IMR-90 (cell line): ENCODE results near the gene TGFBI. TPM values are rescaled to one million over a fixed set of nuclear protein-coding genes. Genes with fewer than 3 reads are reported as not detected.

Experiments used
- ATAC-seq: fragments of 200-7000 bp; cut with Tn5 transposase; 2 replicates; pipeline ENCODE4 v1.9.1; 2020; ENCODE audit warnings: low read depth, mild to moderate bottlenecking, moderate library complexity
- BruUV-seq: library from RNA; stranded (reverse); fragments of 400-500 nt; replicated peaks from 2 replicates; lab custom pipeline; 2021; lab: Mats Ljungman, UMichigan
- CTCF ChIA-PET: fragments of 300-600 bp; formaldehyde crosslinking; extraction: SDS; loops from one replicate; lab custom pipeline; 2021; ENCODE audit warnings: antibody characterized with exemption; lab: Yijun Ruan, JAX
- POLR2A ChIA-PET: fragments of 300-600 bp; sonication (Branson Sonifier 250); formaldehyde crosslinking; loops from one replicate; lab custom pipeline; 2022; ENCODE audit warnings: antibody characterized with exemption; ENCODE audit not compliant: unreplicated experiment; lab: Charles Lee
- DNase-seq: peaks from one replicate; pipeline ENCODE4 v3.0.0; 2013
- H2AFZ ChIP-seq: replicated peaks from 2 replicates; pipeline ENCODE3; 2013; ENCODE audit warnings: low read length, mild to moderate bottlenecking; ENCODE audit not compliant: poor library complexity
- H2AK5ac ChIP-seq: 2 replicates; pipeline ENCODE4 v1.6.1; 2013; ENCODE audit warnings: low read depth, low read length, inconsistent platforms
- H2AK9ac ChIP-seq: replicated peaks from 2 replicates; pipeline ENCODE3; 2013; ENCODE audit warnings: mild to moderate bottlenecking, low read depth, low read length, moderate library complexity; ENCODE audit not compliant: poor library complexity
- H2BK120ac ChIP-seq: 2 replicates; pipeline ENCODE4 v1.6.1; 2013; ENCODE audit warnings: low read depth, low read length, inconsistent platforms
- H2BK15ac ChIP-seq: 3 replicates; pipeline ENCODE4 v1.6.1; 2013; ENCODE audit warnings: low read depth, low read length, inconsistent platforms
- H2BK20ac ChIP-seq: 2 replicates; pipeline ENCODE4 v1.6.1; 2013; ENCODE audit warnings: low read depth, mild to moderate bottlenecking, inconsistent platforms, low read length, moderate library complexity
- H2BK5ac ChIP-seq: 2 replicates; pipeline ENCODE4 v1.6.1; 2013; ENCODE audit warnings: mild to moderate bottlenecking, low read depth, low read length, inconsistent platforms; ENCODE audit not compliant: poor library complexity, severe bottlenecking
- H3K14ac ChIP-seq: replicated peaks from 2 replicates; pipeline ENCODE4 v1.6.1; 2013; ENCODE audit warnings: low read depth, low read length, inconsistent platforms
- H3K18ac ChIP-seq: 2 replicates; pipeline ENCODE4 v1.6.1; 2013; ENCODE audit warnings: low read depth, low read length, control low read depth
- H3K23ac ChIP-seq: 2 replicates; pipeline ENCODE4 v1.6.1; 2013; ENCODE audit warnings: low read depth, low read length, inconsistent platforms
- H3K27ac ChIP-seq: 2 replicates; pipeline ENCODE4 v1.5.1; 2013; ENCODE audit warnings: mild to moderate bottlenecking, control low read depth, low read length; ENCODE audit not compliant: insufficient read depth
- H3K27me3 ChIP-seq: 2 replicates; pipeline ENCODE4 v1.6.1; 2013; ENCODE audit warnings: low read length; ENCODE audit not compliant: control insufficient read depth, insufficient read depth
- H3K36me3 ChIP-seq: 2 replicates; pipeline ENCODE4 v1.6.1; 2013; ENCODE audit warnings: low read length, mixed read lengths; ENCODE audit not compliant: control insufficient read depth, insufficient read depth
- H3K4ac ChIP-seq: 2 replicates; pipeline ENCODE4 v1.6.1; 2013; ENCODE audit warnings: low read depth, low read length, inconsistent platforms
- H3K4me1 ChIP-seq: 2 replicates; pipeline ENCODE4 v1.6.1; 2013; ENCODE audit warnings: low read length, mixed read lengths; ENCODE audit not compliant: control insufficient read depth, insufficient read depth
- H3K4me2 ChIP-seq: 2 replicates; pipeline ENCODE4 v1.6.1; 2013; ENCODE audit warnings: low read depth, mild to moderate bottlenecking, control low read depth, low read length, moderate library complexity
- H3K4me3 ChIP-seq: 2 replicates; pipeline ENCODE4 v1.5.1; 2013; ENCODE audit warnings: low read depth, mild to moderate bottlenecking, control low read depth, low read length, moderate library complexity; ENCODE audit not compliant: insufficient read depth
- H3K56ac ChIP-seq: 2 replicates; pipeline ENCODE4 v1.6.1; 2013; ENCODE audit warnings: low read length, inconsistent platforms; ENCODE audit not compliant: insufficient read depth; ENCODE audit errors: extremely low read depth
- H3K79me1 ChIP-seq, 2 experiments: 2 replicates each; pipeline ENCODE4 v1.6.1; 2013; ENCODE audit warnings: low read length in 2 of 2, inconsistent platforms in 1 of 2, low read depth in 1 of 2
- H3K9ac ChIP-seq: 2 replicates; pipeline ENCODE4 v1.6.1; 2013; ENCODE audit warnings: low read depth, low read length, control low read depth
- H3K9me1 ChIP-seq: 2 replicates; pipeline ENCODE4 v1.6.1; 2013; ENCODE audit warnings: low read length, inconsistent platforms; ENCODE audit not compliant: insufficient read depth
- H3K9me3 ChIP-seq: 2 replicates; pipeline ENCODE4 v1.6.1; 2013; ENCODE audit warnings: low read length; ENCODE audit not compliant: control insufficient read depth, insufficient read depth
- H4K20me1 ChIP-seq: 2 replicates; pipeline ENCODE4 v1.6.1; 2013; ENCODE audit warnings: low read length, inconsistent platforms; ENCODE audit not compliant: insufficient read depth
- H4K5ac ChIP-seq: 2 replicates; pipeline ENCODE4 v1.6.1; 2013; ENCODE audit warnings: mild to moderate bottlenecking, low read depth, low read length, control low read depth
- H4K8ac ChIP-seq, 2 experiments: 2 replicates each; pipeline ENCODE4 v1.6.1; 2013; ENCODE audit warnings: low read depth in 2 of 2, low read length in 2 of 2, control low read depth in 1 of 2, inconsistent platforms in 1 of 2
- H4K91ac ChIP-seq: 2 replicates; pipeline ENCODE4 v1.6.1; 2013; ENCODE audit warnings: low read depth, low read length, inconsistent platforms; ENCODE audit not compliant: insufficient read depth
- FOS ChIP-seq: fragments of 150-350 bp; IDR thresholded peaks from 2 replicates; pipeline ENCODE4 v1.6.1; 2016; ENCODE audit warnings: low read depth, low read length
- MAFK ChIP-seq: IDR thresholded peaks from 2 replicates; pipeline ENCODE4 v1.6.1; 2012; ENCODE audit warnings: low read depth, low read length, improper control_type of control experiment
- RCOR1 ChIP-seq: IDR thresholded peaks from 2 replicates; pipeline ENCODE4 v1.6.1; 2012; ENCODE audit warnings: mild to moderate bottlenecking, low read length, improper control_type of control experiment; ENCODE audit not compliant: insufficient replicate concordance
- WGBS, 2 experiments: methylation state at CpG; one replicate each; pipeline versions ENCODE4 v1.1.5 to v1.1.7; 2013; ENCODE audit warnings: missing lambda C conversion rate in 2 of 2; ENCODE audit not compliant: insufficient read length in 1 of 2; ENCODE audit errors: extremely low coverage in 2 of 2; 5-methylcytosine and 5-hydroxymethylcytosine counted together
- dilution Hi-C: fragments of 300-500 bp; cut with HindIII; formaldehyde crosslinking; loops from one replicate; pipeline ENCODE4 v1.14.3; 2018; ENCODE audit warnings: low sequenced_read_pairs; ENCODE audit not compliant: unreplicated experiment
- in situ Hi-C: fragments of 300-500 bp; cut with MboI; formaldehyde crosslinking; loops from 3 replicates; pipeline ENCODE4 v1.14.3; 2019; ENCODE audit warnings: low sequenced_read_pairs, inconsistent platforms, mixed read lengths
- intact Hi-C: fragments of 100-400 bp; cut with micrococcal nuclease; formaldehyde crosslinking; loops from 2 replicates; pipeline ENCODE4 v1.10.0; 2022
- polyA plus RNA-seq, 3 experiments: library from polyadenylated mRNA; depleted of rRNA; stranded (reverse); fragments of >200 nt; gene quantifications; 2 replicates each; pipeline ENCODE4 v1.2.3, GENCODE V29; 2012; ENCODE audit warnings: low replicate concordance in 1 of 3
- total RNA-seq: library from RNA; depleted of rRNA; stranded (reverse); fragments of >200 nt; gene quantifications from 2 replicates; pipeline ENCODE4 v1.2.3, GENCODE V29; 2012
- TF ChIP-seq, protein P1 (sequence below): fragments of 150-350 bp; IDR thresholded peaks from 2 replicates; pipeline ENCODE4 v1.6.1; 2017; ENCODE audit warnings: mild to moderate bottlenecking, antibody characterized with exemption, low read length, low read depth

Gene TGFBI
- total and polyA plus RNA-seq, 2 of the 4 experiments (the other 2 are of a cell fraction): 618 to 1,551 TPM

DNA sequence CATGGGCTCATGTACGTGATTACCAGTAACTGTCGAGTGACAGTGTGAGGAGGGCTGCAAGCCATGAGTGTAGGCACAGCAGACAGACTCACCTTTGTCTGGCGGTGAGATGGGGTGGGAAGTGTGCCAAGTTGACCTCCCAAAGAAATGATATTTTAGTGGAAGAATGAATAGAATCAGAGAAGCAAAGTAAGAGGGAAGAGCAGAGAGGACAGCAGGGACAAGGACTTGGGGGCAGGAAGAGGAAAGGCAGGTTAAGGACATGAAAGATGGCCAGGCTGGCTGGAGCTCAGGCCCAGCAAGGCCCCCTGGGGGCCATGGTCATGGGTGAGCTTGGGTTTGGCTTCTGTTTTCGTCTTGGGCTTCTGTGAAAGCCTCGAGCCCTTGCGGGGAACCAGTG, 20.2 kb downstream of the TGFBI start:
- TF ChIP-seq, protein P1, sequence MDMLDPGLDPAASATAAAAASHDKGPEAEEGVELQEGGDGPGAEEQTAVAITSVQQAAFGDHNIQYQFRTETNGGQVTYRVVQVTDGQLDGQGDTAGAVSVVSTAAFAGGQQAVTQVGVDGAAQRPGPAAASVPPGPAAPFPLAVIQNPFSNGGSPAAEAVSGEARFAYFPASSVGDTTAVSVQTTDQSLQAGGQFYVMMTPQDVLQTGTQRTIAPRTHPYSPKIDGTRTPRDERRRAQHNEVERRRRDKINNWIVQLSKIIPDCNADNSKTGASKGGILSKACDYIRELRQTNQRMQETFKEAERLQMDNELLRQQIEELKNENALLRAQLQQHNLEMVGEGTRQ: no peak
- no peak for TF ChIP-seq RCOR1
- TF ChIP-seq MAFK: no peak
- TF ChIP-seq FOS: no peak
- Histone ChIP-seq H4K8ac (no peak overlapping the region), H3K14ac (no peak overlapping the region), H2AK5ac (peak overlapping the region; percentile 49; the same call in 1 of the 2 replicates), H2BK15ac (no peak overlapping the region), H4K20me1 (0 out of 2 replicates have a peak, but pooled peaks cover 10% of the 10 kb centered on the region), H3K9me1 (peaks cover 42% of the 10 kb centered on the region), H4K5ac (no peak overlapping the region), H3K4me2 (no peak overlapping the region), H2BK5ac (peak overlapping the region; percentile 45), H3K27ac (peak overlapping the region; percentile 34), H3K18ac (no peak overlapping the region), H2AK9ac (no peak overlapping the region), H2BK20ac (no peak overlapping the region), H3K36me3 (peaks cover 84% of the 10 kb centered on the region), H2AFZ (peak overlapping the region; percentile 51), H3K4me1 (peaks cover 21% of the 10 kb centered on the region), H3K9me3 (no peaks in the 10 kb centered on the region), H3K4ac (no peak overlapping the region), H2BK120ac (no peak overlapping the region), H3K9ac (no peak overlapping the region), H3K27me3 (no peaks in the 10 kb centered on the region), H4K91ac (no peak overlapping the region), H3K56ac (no peak overlapping the region), H3K23ac (no peak overlapping the region), H3K4me3 (no peak overlapping the region), H3K79me1 (peaks cover 18 to 47% of the 10 kb centered on the region in 2 experiments; a peak in 3 of 4 replicates)
- ChIA-PET POLR2A (no interaction called here), CTCF (no interaction called here)
- DNase-seq (no peak), ATAC-seq (no peak)
- intact Hi-C loops (no loop called here), in situ Hi-C loops (no loop called here), dilution Hi-C loops (no loop called here)
- BruUV-seq: no TSS peak
- 100% methylated on average over 3 of the region's 6 CpGs; no CpG with 5 or more reads in 1 of the 2 experiments for WGBS, 2 experiments
